Psoas muscle (tissue), 8 donors: ENCODE data around the gene ARHGEF10L. TPM values are rescaled to one million over a fixed set of nuclear protein-coding genes. Genes with fewer than 3 reads are reported as not detected.
"Not testable (repeated sequence)": the region's sequence is repeated elsewhere in the genome, so short reads cannot be mapped to it uniquely, and the experiment has no call there.

Experiments
- ATAC-seq, 4 donors: fragments of 200-7000 bp; cut with Tn5 transposase; one replicate each; pipeline ENCODE4 v1.9.1; 2020; ENCODE audit warnings: moderate library complexity in 3 of 4, mild to moderate bottlenecking in 2 of 4
- DNase-seq, 2 donors: peaks; one replicate each; pipeline ENCODE4 v3.0.0-alpha.2; 2020
- H3K27ac ChIP-seq: fragments of 200-600 bp; one replicate; pipeline ENCODE4 v1.8.0; 2022
- H3K27me3 ChIP-seq, 3 donors: fragments of 200-600 bp in 1 of 3; one replicate each; pipeline versions ENCODE4 v1.6.1 to v1.8.0; 2013 to 2022; ENCODE audit warnings: low read length in 2 of 3, mild to moderate bottlenecking in 2 of 3, moderate library complexity in 1 of 3; ENCODE audit not compliant: insufficient read depth in 3 of 3
- H3K36me3 ChIP-seq, 2 donors: fragments of 200-600 bp in 1 of 2; one replicate each; pipeline versions ENCODE4 v1.6.1 to v1.8.0; 2013 to 2022; ENCODE audit warnings: low read depth in 1 of 2, mild to moderate bottlenecking in 1 of 2, moderate library complexity in 1 of 2; ENCODE audit not compliant: insufficient read depth in 1 of 2
- H3K4me1 ChIP-seq: fragments of 200-600 bp; one replicate; pipeline ENCODE4 v1.8.0; 2022
- H3K4me3 ChIP-seq: fragments of 200-600 bp; one replicate; pipeline ENCODE4 v1.8.0; 2022; ENCODE audit warnings: mild to moderate bottlenecking
- H3K9me3 ChIP-seq: fragments of 200-600 bp; one replicate; pipeline ENCODE4 v1.8.0; 2022
- CTCF ChIP-seq: fragments of 200-600 bp; IDR thresholded peaks from one replicate; pipeline ENCODE4 v1.8.0; 2022; ENCODE audit warnings: antibody characterized with exemption
- WGBS, 3 donors: extraction: QIAGEN DNeasy Blood & Tissue Kit; methylation state at CpG; one replicate each; pipeline versions ENCODE4 v1.1.6 to v1.1.7; 2013; 5-methylcytosine and 5-hydroxymethylcytosine counted together
- intact Hi-C, 2 donors: fragments of 100-400 bp; cut with DNase I; formaldehyde crosslinking; loops; one replicate each; pipeline versions ENCODE4 v1.11.0 to v1.14.2; 2022
- long read RNA-seq, 2 donors: library from polyadenylated mRNA; unstranded; transcript quantifications; one replicate each; pipeline ENCODE4 v2.0.0, GENCODE V29; 2021
- polyA plus RNA-seq, 3 donors: library from polyadenylated mRNA; stranded (reverse); fragments of 200-250 nt; gene quantifications; one replicate each; pipeline ENCODE4 v1.2.3, GENCODE V29; 2013
- total RNA-seq, 4 donors: library from RNA; stranded (reverse); fragmentation: NEBNext Ultra II Directional in 2 of 4; extraction: Animal tissue kit (Norgen Biotek cat#: 25700) in 2 of 4; gene quantifications; one replicate each; pipeline versions ENCODE4 v1.2.1 to v1.2.4, GENCODE V29; 2021 to 2023
- donor health status: healthy with polysubstance abuse.
- donor health status: DM: no; HTN: no; CAD: no; lungs with moderate emphysema.
- donor health status: Bipolar disorder and iron deficiency.
- donor health status: healthy.
- donor health status: DM: yes; HTN: yes; CAD: no.
- donor health status: DM: no; HTN: no; CAD: no.
- donor health status: DM: no; HTN: no; CAD: no.
- donor health status: DM: yes; HTN: yes; CAD: no.

The ARHGEF10L gene
- 100 to 1,000 TPM in 1 of 4 donors, 10 to 100 TPM in 3; 25.6 to 108 (median 43.3) TPM for total RNA-seq
- 10 to 100 TPM; 18.8 to 52.5 (median 36.1) TPM for polyA plus RNA-seq
- long read RNA-seq, donor 1, partial matches to known transcripts: 14 of 22 reads
- long read RNA-seq, donor 1, other reads (novel, unspliced or antisense): 6 of 22 reads
- long read RNA-seq, donor 2, partial matches to known transcripts: 124 of 150 reads
- long read RNA-seq, donor 2, other reads (novel, unspliced or antisense): 22 of 150 reads

GRCh38 chr1:17539477-17540254, at the start of gene ARHGEF10L:
ARHGEF10L (plus strand) TSS chr1:17539698; CDS start chr1:17580596, 40,898 bp downstream.
- DNase-seq: peak; percentile 49 to 65
- peak within 1 kb of the TSS; percentile 81 for H3K4me3 ChIP-seq
- no peaks in the 10 kb centered on the region for H3K27me3 ChIP-seq
- WGBS, 3 donors: 0 to 2% (median 1%) methylated on average over 20 to 108 of the region's 108 CpGs
- H3K4me1 ChIP-seq: peaks cover 17% of the 10 kb centered on the region
- no peaks in the 10 kb centered on the region for H3K36me3 ChIP-seq
- TF ChIP-seq CTCF: no peak
- H3K9me3 ChIP-seq: no peaks in the 10 kb centered on the region
- H3K27ac ChIP-seq: peak within 1 kb of the TSS; percentile 80
- ATAC-seq: peak; percentile 55 to 71 (median 65)
- intact Hi-C loops: no loop called here

GRCh38 chr1:17489768-17490417, 49.6 kb upstream of the ARHGEF10L start:
- ATAC-seq, H3K9me3 ChIP-seq, H3K27ac ChIP-seq, H3K27me3 ChIP-seq, H3K36me3 ChIP-seq, H3K4me1 ChIP-seq, DNase-seq, H3K4me3 ChIP-seq: not testable (repeated sequence)
- intact Hi-C loops: loop anchor here in 1 of 2 donors (5.0 to 10.0 kb wide), 2 partner anchors 68 to 1085 kb away; no protein-coding TSS in a partner anchor
- WGBS, 3 donors: 83 to 91% (median 88%) methylated on average over 16 of the region's 16 CpGs

- not testable (repeated sequence) for H3K27me3 ChIP-seq, H3K27ac ChIP-seq, DNase-seq, H3K4me1 ChIP-seq, ATAC-seq, H3K36me3 ChIP-seq, H3K4me3 ChIP-seq, H3K9me3 ChIP-seq
- intact Hi-C loops: loop anchor here in 1 of 2 donors (5.0 to 10.0 kb wide), 2 partner anchors 68 to 1084 kb away; no protein-coding TSS in a partner anchor
- WGBS, 3 donors: 77 to 80% (median 79%) methylated on average over 6 of the region's 6 CpGs
Measured at GRCh38 chr1:17490667-17491066, 48.8 kb upstream of the ARHGEF10L start.

- H3K27ac ChIP-seq: no peak overlapping the region
- WGBS, 3 donors: 14 to 20% (median 16%) methylated on average over 5 of the region's 5 CpGs
- H3K36me3 ChIP-seq: no peaks in the 10 kb centered on the region
- H3K9me3 ChIP-seq: no peaks in the 10 kb centered on the region
- ATAC-seq (peak; percentile 79 to 96 (median 91)), DNase-seq (peak; percentile 73 to 86)
- no peaks in the 10 kb centered on the region for H3K4me1 ChIP-seq
- no peaks in the 10 kb centered on the region for H3K27me3 ChIP-seq
- intact Hi-C loops: loop anchor here in 1 of 2 donors (5.0 to 10.0 kb wide), 2 partner anchors 72 to 1081 kb away; no protein-coding TSS in a partner anchor
- no peak overlapping the region for H3K4me3 ChIP-seq
- TF ChIP-seq CTCF: peak; percentile 90
Measured at GRCh38 chr1:17494114-17494729, 45.3 kb upstream of the ARHGEF10L start.

- H3K4me3 ChIP-seq: no peak overlapping the region
- 75 to 84% (median 77%) methylated on average over 4 of the region's 4 CpGs for WGBS, 3 donors
- no peak for DNase-seq
- H3K4me1 ChIP-seq: no peaks in the 10 kb centered on the region
- H3K36me3 ChIP-seq: no peaks in the 10 kb centered on the region
- H3K27ac ChIP-seq: no peak overlapping the region
- no peaks in the 10 kb centered on the region for H3K27me3 ChIP-seq
- no peak for ATAC-seq
- TF ChIP-seq CTCF: no peak
- H3K9me3 ChIP-seq: no peaks in the 10 kb centered on the region
- intact Hi-C loops: loop anchor here in 1 of 2 donors (10.0 kb wide), 1 partner anchor 1078 kb away; no protein-coding TSS in a partner anchor
Measured at GRCh38 chr1:17496419-17496818, 43.1 kb upstream of the ARHGEF10L start.
